HG02885 (cell line): ENCODE results near the gene CLCN7.
"Not testable (repeated sequence)": the region's sequence is repeated elsewhere in the genome, so short reads cannot be mapped to it uniquely, and the experiment has no call there.

ENCODE experiments used
- ATAC-seq: cut with Tn5 transposase; IDR thresholded peaks from one replicate; pipeline ENCODE4 v1.9.1; 2021; ENCODE audit warnings: mild to moderate bottlenecking; ENCODE audit not compliant: unreplicated experiment, poor library complexity

The CLCN7 gene

DNA sequence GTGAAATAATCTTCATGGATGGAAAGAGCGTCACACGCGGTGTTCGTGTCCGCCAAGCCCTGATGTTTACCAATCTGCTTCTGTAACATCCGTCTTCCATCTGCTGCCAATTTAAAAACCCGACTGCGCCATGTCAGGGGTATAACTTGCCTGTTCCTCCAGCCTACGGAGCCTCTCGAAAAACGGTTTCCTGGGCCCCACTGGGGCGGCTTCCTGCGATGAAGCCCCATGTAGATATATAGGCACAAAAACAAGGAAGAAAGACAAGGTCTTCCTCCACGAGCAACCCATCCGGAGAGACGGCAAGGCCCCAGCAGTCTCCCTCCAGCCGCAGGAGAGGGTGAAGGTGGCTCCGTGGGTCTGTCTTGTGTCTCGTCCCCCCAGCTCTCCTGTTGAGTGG lies 13.8 kb upstream of the CLCN7 start, which contains the start of gene PTX4:
Gene PTX4, minus strand, starts transcription at position 326 of the 400 bp plus-strand sequence. Its CDS starts 35 bp downstream, at position 291.
- no peak for ATAC-seq

DNA sequence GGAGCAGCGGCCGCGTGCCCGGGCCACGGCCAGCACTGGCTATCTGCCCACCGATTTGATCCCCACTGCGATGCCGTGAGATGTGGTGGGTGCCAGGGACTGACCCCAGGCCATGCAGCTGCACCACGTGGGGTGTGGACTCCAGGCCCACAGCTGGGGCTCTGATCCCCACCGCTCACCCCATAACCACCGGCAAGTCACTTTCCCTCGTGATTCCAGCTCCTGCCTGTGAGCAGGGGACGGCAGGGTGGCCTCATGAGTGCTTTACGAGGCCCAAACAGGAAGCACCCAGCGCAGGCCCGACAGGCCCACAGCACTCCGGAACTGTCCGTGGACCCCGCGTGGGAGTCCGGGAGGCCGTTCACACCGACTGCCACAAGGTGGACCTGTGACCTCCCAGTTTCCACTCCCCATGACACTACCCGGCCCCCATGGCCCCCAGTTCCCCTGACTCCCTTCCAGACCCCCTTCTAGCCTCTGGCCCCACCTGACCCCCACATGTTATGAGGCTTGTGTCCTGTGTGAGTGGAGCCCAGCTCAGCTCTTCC lies 13.3 kb upstream of the CLCN7 start:
- ATAC-seq = no peak

DNA sequence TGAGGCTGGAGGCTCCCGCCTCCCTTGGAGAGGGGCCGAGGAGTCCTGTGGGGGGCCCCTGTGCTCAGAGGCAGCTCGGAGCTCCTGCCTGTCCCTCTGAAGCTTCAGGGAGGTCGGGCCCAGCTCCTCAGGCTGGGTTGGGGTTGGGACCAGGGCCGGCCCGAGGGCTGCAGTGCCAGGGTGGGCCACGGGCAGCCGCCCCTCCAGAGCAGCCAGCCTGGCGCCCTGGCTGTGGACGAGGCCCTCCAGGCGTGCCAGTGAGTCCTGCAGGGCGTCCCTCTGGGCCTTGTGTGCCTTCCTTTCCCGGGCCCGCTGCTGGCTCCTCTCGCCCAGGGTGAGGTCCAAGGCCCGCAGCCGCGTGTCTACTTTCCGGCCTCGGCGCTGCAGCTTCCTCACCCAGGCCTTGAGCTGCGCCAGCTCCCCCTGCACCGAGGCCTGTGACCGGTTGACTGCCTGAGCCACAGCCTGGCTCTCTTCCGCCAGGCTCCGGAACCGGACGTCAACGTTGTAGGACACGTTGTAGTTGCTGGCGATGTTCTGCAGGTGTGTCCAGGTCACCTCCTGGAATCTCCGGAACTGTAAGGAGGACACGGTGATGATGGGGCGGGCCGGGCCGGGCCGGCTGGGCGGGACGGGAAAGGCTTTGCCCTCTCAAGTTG lies 12.7 kb upstream of the CLCN7 start:
- ATAC-seq = no peak

DNA sequence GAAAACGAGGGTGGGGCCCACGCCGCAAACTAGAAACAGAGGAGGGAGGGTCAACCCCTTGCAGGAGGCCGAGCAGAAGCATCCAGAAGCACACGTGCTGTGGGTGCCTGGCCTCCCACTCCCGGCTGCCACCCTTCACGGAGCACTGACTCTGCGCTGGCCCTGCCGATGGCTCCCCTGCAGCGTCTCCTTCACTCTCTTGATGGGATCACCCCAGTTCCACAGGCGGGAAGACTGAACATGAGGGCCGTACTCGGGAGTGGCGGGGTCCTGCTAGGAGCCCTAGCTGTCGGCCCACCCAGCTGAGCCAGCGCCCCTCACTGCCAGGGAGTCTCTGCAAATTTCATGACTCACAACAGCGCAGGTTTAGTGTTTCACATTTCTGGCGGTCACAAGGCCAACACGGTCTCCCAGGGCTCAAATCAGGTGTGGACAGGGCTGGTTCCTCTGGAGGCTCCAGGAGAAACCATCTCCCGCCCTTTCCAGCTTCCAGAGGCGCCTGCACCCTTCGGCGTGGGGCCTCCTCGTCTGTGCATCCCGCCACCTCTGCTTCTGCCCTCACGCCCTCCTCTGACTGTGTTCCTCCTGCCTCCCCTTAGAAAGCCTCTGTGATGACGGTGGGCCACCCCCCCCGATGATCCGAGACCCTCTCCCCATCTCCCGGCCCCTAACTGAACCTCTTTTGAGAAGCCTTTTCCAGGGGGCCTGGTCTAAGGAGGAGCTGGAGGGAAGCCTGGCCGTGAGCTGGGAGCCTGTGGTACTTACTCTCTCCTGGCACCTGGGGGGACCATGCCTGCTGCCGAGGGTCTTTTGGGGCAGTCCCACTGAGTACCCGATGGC lies 11.9 kb upstream of the CLCN7 start:
- no peak for ATAC-seq

DNA sequence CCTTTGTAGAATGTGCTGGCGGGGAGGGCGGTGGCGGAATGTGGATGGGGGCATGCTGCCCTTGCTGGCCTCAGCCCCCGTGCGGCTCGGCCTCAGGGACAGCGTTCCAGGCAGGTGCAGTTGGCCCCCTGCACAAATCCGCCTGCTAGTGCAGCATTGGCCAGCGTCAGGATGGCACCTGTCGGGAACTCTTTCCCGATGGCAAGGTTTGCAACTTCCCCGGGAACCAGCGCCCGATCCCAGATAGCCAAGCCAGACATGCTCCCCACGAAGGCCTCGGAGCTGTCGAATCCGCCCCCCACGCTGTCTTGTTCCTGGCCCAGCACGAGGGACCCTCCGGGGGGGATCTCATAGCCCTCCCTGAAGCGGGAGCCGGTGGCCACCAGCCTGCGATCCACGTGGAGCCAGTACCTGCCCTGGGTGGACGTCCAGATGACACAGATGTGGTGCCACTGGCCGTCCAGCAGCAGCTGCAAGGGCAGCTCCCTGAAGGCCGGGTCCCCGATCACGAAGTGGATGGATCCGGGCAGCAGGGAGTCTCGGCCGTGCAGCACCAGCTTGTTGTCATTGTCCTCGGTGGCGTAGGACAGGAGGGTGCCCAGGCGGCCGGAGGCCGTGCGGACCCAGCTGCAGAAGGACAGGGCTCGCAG lies 11.1 kb upstream of the CLCN7 start:
- ATAC-seq = no peak

DNA sequence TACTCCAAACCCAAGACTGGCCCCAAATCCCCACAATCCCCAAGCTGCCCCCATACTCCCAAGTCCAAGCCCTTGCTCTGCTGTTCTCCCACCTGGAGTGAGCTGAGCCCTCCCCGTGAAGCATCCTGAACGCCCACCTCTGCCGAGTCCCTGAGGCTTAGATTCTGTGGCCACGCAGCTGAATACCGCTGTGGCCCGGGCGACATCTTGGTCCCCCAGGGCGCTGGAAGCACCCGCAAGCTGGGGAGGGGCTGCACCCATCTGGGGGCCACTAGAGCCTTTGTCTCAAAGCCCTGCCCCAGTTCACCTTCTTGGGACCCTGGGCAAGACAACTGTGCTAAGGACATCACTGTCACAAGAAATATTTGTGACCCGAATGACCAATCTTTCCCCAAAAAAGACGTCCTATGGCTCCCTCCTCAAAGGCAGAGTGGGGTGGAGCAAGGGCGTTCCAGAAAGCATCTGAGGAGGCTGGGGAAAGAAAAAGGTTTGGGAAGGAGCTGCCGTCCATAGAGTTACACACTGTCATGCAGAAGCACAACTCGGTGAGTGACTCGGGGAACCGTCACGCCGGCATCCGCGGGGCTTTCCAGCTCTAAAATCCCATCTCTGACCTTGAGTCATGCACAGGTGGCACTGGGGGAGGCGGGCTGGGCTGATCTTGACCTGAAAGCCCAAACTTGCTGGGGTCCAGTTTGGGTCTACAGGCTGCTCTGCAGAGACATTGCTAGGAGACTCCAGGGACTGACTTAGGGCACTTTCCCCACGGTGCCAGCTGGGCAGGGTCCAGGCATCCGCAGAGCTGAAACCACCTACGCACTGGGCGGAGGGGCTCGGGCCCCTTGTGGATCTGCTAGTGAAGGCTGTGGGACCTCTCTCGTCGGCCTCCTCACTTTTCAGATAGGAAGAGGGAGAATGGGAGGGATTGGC lies 7.3 kb upstream of the CLCN7 start:
- ATAC-seq = no peak

DNA sequence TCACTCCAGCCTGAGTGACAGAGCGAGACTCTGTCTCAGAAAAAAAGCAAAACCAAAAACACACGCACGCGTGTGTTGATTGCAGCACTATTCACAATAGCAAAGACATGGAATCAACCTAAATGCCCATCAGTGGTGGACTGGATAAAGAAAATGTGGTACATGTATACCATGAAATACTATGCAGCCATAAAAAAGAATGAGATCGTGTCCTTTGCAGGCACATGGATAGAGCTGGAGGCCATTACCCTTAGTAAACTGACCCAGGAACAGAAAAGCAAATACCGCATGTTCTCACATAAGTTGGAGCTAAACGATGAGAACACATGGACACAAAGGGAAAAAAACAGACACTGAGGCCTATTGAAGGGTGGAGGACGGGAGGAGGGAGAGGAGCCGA lies 4.1 kb upstream of the CLCN7 start:
- ATAC-seq = not testable (repeated sequence)

DNA sequence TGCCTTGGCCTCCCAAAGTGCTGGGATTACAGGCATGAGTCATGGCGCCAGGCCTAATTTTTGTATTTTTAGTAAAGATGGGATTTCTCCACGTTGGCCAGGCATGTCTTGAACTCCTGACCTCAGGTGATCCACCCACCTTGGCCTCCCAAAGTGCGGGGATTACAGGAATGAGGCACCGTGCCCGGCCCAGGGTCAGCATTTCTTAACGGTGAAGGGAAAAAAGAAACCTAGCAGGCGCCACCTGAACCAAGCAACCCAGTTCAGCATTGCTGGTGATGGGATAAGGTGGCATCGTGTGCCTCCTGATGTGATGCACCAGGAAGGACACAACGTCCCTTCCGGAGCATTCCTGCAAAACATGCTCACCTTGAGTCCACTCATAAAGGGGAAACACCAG lies 2.2 kb upstream of the CLCN7 start:
- ATAC-seq = no peak

DNA sequence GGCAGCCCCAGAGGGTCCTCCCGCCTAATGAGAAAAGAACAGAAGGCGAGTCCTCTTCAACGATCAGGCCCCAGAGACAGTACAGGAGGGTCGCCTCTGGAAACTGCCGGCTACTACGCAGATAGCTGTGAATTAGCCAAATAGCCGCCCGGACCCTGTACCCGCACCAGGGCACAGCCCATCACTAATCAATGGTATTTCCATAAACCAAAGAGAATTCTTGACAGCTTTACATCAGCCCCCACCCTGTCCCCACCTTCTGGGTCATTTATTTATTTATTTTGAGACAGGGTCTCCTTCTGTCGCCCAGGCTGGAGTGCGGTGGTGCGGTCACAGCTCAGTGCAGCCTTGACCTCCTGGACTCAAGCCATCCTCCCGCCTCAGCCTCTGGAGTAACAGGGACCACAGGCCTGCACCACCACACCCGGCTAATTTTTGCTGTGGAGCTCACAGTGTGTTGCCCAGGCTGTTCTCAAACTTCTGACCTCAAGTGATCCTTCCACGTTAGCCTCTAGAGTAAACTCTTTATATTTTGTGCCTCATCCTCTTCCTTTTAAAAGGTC lies 805 bp upstream of the CLCN7 start:
- no peak for ATAC-seq

DNA sequence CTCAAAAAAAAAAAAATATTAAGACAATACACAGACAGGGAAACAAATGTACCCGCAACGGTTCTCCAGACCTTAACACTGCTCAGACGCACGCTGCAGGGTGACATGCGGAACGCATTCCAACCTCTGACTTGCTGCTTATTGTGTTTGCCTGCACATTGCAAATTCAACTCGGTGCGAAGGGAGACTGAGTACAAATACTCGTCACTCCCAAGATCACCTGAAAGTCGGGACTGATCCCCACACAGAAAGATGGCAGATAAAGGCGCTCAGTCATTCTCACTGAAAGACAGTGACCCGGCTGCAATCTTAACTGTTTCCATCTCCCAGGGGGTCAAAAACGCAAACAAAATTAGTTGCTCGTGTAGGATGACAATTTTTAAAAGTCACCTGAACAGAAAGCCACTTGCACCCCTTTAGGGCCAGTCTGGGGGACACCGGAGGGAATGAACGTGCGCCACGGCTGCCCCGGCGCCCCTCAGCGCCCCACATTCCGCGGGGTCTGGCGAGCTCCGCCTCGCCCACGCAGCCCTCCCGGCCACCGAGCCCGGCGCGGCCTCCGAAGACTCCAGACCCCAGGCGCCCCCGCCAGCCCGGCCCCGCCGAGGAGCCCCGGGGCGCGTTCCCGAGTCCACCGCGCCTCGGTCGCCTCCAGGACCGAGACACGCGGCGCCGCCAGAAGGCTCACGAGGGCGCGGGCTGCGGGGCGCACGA lies 589 bp downstream of the CLCN7 start:
- ATAC-seq = peak; percentile 21

DNA sequence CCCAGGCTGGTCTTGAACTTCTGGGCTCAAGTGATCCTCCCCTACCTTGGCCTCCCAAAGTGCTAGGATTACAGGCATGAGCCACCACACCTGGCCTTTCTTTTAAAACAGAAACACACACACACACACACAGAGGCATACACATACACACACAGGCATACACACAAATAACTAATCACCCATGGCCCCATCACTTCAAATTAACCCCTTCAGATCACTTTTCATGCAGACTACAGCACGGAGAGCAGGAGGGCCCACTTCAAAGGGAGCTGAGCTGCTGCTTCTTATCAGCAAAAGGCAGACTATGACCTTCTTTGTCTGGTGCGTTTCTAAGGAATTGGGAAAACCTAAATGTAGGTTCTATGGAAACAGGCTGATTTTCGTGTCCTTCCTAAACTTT lies 1.9 kb downstream of the CLCN7 start:
- ATAC-seq = no peak

DNA sequence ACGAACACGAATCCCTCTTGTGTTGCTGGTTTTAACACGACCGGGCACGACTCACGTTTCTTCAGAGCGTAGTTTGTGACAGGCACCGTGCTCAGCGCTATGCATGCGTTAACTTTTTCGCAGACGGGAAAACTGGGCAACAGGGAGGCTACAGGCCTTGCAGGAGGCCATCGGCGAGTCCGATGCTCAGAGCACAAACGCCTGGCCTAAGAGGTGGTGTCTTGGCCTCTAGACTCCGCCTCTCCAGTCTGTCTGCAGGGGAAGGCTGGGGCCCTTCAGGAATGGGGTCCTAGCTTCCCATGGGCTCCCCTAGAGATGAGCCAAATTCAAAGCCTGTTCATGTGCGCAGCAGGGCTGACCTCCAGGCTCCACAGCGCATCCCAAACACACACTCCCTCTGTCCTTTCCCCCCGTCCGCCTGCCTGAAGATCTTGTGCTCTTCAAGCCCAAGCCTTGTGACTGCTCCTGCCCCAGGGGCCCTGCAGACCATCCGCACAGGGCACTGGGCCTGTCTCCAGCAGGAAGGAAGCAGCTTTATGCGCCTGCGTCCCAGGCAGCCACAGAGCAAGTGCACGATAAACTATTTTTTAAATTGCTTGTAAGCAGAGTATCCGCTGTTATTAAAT lies 3.1 kb downstream of the CLCN7 start:
- no peak for ATAC-seq

DNA sequence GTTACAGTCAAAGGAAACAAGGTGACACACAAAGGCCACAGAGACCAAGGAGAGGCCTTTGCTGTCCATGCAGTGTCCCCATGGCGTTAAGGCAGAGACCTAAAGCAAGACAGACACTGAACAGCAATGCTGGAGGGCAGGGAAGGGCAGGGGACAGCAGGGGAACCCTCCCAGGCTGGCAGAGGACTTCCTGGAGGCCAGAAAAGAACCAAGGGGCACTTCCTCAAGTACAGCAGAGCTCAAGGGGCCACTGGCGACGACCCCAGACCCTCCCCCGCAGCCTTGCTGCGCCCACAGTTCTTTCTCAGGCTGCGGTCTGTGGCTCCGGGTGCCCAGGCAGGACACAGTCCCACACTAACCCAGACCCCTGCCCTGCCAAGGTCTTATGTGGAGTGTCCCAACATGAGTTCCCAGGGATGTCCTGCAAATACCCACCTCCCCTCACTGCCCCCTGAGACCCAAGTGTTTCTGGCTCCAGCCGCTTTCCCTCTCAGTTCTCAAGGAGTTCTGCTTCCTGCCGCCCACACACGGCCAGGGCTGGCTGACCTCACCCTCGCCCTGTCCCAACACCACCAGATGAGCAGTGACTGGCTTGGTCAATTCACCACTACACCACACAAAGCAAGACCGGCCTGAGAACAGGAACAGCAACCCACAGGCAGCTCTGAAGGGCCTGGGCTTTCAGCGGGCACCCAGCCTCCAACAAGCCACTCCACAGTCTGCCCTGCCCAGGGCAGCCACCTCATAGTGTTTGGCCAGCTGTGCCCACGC lies 4.2 kb downstream of the CLCN7 start:
- no peak for ATAC-seq

DNA sequence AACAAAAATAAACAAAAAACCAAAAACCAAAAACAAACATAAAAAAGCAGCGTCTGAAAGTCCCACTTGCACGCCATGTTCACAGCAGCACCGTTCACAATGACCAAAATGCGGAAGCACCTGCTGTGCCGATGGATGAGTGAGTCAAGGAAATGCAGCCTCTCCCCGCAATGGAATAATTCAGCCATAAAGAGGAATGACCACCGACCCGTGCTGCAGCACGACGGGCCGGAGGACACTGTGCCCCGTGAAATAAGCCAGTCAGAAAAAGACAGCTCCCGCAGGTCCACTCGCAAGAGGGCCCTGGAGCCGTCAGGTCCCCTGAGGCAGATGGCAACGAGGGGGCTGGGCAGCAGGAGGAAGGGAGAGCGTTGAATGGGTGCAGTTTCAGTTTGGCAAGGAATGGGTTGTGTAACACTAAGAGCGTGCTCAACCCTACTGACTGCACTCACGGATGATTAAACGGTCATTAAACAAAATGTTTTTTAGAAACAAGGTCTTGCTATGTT lies 5.1 kb downstream of the CLCN7 start:
- no peak for ATAC-seq

DNA sequence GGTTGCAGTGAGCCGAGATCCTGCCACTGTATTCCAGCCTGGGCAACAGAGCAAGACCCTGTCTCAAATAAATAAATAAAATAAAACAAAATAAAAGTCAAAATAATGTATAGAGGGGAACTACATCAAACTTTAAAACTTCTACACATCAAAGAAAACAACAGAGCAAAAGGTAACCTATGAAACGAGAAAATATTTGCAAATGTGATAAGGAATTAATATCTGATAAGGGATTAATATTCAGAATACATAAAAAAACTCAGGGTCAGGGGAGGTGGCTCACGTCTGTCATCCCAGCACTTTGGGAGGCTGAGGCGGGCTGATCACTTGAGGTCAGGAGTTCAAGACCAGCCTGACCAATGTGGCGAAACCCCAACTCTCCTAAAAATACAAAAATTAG lies 5.7 kb downstream of the CLCN7 start:
- ATAC-seq = not testable (repeated sequence)

DNA sequence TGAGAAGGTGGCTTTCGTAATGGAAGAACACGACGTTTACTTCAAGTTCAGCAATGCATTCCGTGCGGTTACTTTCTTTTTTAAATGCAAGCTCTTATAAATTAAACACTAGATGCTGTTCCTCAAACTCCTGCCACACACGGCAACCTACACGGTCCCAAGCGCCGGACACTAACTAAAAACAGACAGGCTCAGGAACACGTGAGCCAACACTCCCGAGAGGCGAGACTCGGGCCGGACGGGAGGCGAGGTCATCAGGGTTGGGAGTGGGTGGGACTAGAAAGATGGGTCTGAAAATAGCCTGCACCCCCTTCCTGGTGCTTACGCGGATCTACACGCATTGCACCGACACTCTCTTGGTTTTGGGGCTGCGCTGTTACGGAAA lies 6.4 kb downstream of the CLCN7 start:
- ATAC-seq = no peak

DNA sequence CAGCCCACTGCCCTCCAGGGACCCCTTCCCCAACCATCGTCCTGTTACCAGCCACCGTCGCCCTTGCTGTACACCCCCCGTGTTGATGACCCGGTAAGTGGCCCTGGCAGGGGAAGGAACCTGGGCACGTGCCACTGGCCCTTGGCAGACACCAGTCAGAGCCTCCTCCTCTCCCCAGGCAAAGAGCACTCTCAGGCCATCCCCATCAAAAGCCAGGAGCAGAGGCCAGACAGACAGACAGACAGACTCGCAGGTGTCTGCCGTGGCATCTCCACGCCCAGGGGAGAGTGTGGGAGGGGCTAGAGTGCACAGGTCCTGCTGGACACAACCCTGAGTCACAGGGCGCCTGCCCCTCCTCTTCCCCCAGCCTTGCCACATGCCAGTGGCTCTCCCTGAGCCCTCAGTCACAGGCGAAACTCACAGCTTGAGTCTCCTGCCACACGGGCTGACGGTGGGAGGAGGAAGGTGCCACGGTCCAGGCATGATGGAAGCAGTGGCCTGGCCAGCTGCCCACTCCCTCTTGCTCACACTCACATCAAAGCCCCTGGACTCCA lies 7.8 kb downstream of the CLCN7 start:
- no peak for ATAC-seq
